Glutamatergic neuron (in vitro differentiated cells): ENCODE data around the gene TEKT2. TPM values are rescaled to one million over a fixed set of nuclear protein-coding genes. Genes with fewer than 3 reads are reported as not detected.

Experiments used
- DNase-seq: peaks from one replicate; pipeline ENCODE4 v3.0.0; 2022
- H3K27ac Mint-ChIP-seq: one replicate; pipeline ENCODE4 v1.8.0; 2020; ENCODE audit warnings: mild to moderate bottlenecking, mixed read lengths, inconsistent platforms; ENCODE audit not compliant: unreplicated experiment
- H3K27me3 Mint-ChIP-seq: one replicate; pipeline ENCODE4 v1.8.0; 2020; ENCODE audit warnings: mild to moderate bottlenecking, moderate library complexity, mixed read lengths, inconsistent platforms; ENCODE audit not compliant: unreplicated experiment
- H3K36me3 Mint-ChIP-seq: one replicate; pipeline ENCODE4 v1.8.0; 2020; ENCODE audit warnings: mild to moderate bottlenecking, mixed read lengths, inconsistent platforms; ENCODE audit not compliant: unreplicated experiment
- H3K4me1 Mint-ChIP-seq: one replicate; pipeline ENCODE4 v1.8.0; 2020; ENCODE audit warnings: mild to moderate bottlenecking, low read depth, mixed read lengths, inconsistent platforms; ENCODE audit not compliant: unreplicated experiment
- H3K4me3 Mint-ChIP-seq: one replicate; pipeline ENCODE4 v1.8.0; 2020; ENCODE audit warnings: mild to moderate bottlenecking, mixed read lengths, inconsistent platforms; ENCODE audit not compliant: unreplicated experiment
- H3K9me3 Mint-ChIP-seq: one replicate; pipeline ENCODE4 v1.8.0; 2020; ENCODE audit warnings: mild to moderate bottlenecking, moderate library complexity, mixed read lengths, inconsistent platforms; ENCODE audit not compliant: unreplicated experiment
- CTCF ChIP-seq: fragments of 200-600 bp; sonication (generic); IDR thresholded peaks from one replicate; pipeline ENCODE4 v1.5.0; 2021; ENCODE audit not compliant: partially characterized antibody, unreplicated experiment
- long read RNA-seq: library from polyadenylated mRNA; unstranded; transcript quantifications from one replicate; pipeline ENCODE4 v2.0.0, GENCODE V29; 2020; ENCODE audit not compliant: unreplicated experiment
- total RNA-seq: library from RNA; stranded (reverse); fragmentation: NEBNext Ultra II Directional; extraction: Animal tissue kit (Norgen Biotek cat#: 25700); gene quantifications from one replicate; pipeline ENCODE4 v1.2.1, GENCODE V29; 2021; ENCODE audit not compliant: unreplicated experiment

TEKT2 gene
- total RNA-seq, result 1.6 TPM
- long read RNA-seq, result 0 reads

GRCh38 chr1:36083635-36084496 is at the start of gene TEKT2:
Gene TEKT2 (plus strand): TSS chr1:36084094. CDS start chr1:36084922, 828 bp downstream.
- Mint-ChIP-seq H3K4me1 (no peaks in the 10 kb centered on the region), H3K27ac (no peak within 1 kb of the TSS), H3K4me3 (peak within 1 kb of the TSS; percentile 79), H3K36me3 (no peaks in the 10 kb centered on the region), H3K27me3 (peaks cover 9% of the 10 kb centered on the region), H3K9me3 (no peaks in the 10 kb centered on the region)
- DNase-seq, result peak; percentile 79
- TF ChIP-seq CTCF, result no peak

- no peaks in the 10 kb centered on the region for H3K4me1 Mint-ChIP-seq
- H3K27ac Mint-ChIP-seq, result no peak overlapping the region
- H3K36me3 Mint-ChIP-seq, result peaks cover 9% of the 10 kb centered on the region
- H3K27me3 Mint-ChIP-seq, result no peaks in the 10 kb centered on the region
- H3K4me3 Mint-ChIP-seq, result no peak overlapping the region
- DNase-seq, result no peak
- H3K9me3 Mint-ChIP-seq, result no peaks in the 10 kb centered on the region
- no peak for TF ChIP-seq CTCF
Measured at GRCh38 chr1:36034692-36035091, 49.2 kb upstream of the TEKT2 start.

- no peaks in the 10 kb centered on the region for H3K9me3 Mint-ChIP-seq
- no peak for DNase-seq
- TF ChIP-seq CTCF, result no peak
- H3K4me1 Mint-ChIP-seq, result no peaks in the 10 kb centered on the region
- H3K27ac Mint-ChIP-seq, result no peak overlapping the region
- H3K4me3 Mint-ChIP-seq, result no peak overlapping the region
- H3K36me3 Mint-ChIP-seq, result peaks cover 9% of the 10 kb centered on the region
- no peaks in the 10 kb centered on the region for H3K27me3 Mint-ChIP-seq
Measured at GRCh38 chr1:36035154-36035553, 48.7 kb upstream of the TEKT2 start.

- TF ChIP-seq CTCF, result no peak
- no peaks in the 10 kb centered on the region for H3K36me3 Mint-ChIP-seq
- H3K4me3 Mint-ChIP-seq, result no peak overlapping the region
- no peaks in the 10 kb centered on the region for H3K4me1 Mint-ChIP-seq
- no peaks in the 10 kb centered on the region for H3K27me3 Mint-ChIP-seq
- no peak for DNase-seq
- H3K27ac Mint-ChIP-seq, result no peak overlapping the region
- H3K9me3 Mint-ChIP-seq, result no peaks in the 10 kb centered on the region
Measured at GRCh38 chr1:36040238-36040637, 43.7 kb upstream of the TEKT2 start.

- no peaks in the 10 kb centered on the region for H3K9me3 Mint-ChIP-seq
- H3K27me3 Mint-ChIP-seq, result no peaks in the 10 kb centered on the region
- peaks cover 5% of the 10 kb centered on the region for H3K36me3 Mint-ChIP-seq
- no peak for TF ChIP-seq CTCF
- no peak overlapping the region for H3K27ac Mint-ChIP-seq
- DNase-seq, result no peak
- H3K4me3 Mint-ChIP-seq, result no peak overlapping the region
- H3K4me1 Mint-ChIP-seq, result no peaks in the 10 kb centered on the region
Measured at GRCh38 chr1:36051821-36052220, 32.1 kb upstream of the TEKT2 start.
